Activated CD8-positive, alpha-beta T cell treated with anti-CD3 and anti-CD28 coated beads for 36 hours (primary cell): ENCODE results near the gene RUFY4. TPM values are rescaled to one million over a fixed set of nuclear protein-coding genes. Genes with fewer than 3 reads are reported as not detected.

Source experiments
- ATAC-seq: fragments of 200-7000 bp; cut with Tn5 transposase; one replicate; pipeline ENCODE4 v1.10.0; 2021; ENCODE audit warnings: mild to moderate bottlenecking, moderate library complexity
- CTCF ChIA-PET: fragments of 350-600 bp; sonication (Branson Sonifier 250); formaldehyde crosslinking; loops from one replicate; lab custom pipeline; 2021; ENCODE audit warnings: antibody characterized with exemption; lab: Charles Lee
- POLR2A ChIA-PET: fragments of 350-600 bp; sonication (Branson Sonifier 250); formaldehyde crosslinking; loops from one replicate; lab custom pipeline; 2021; ENCODE audit warnings: antibody characterized with exemption; lab: Charles Lee
- DNase-seq: peaks from one replicate; pipeline ENCODE4 v3.0.0-alpha.2; 2020
- H3K27ac Mint-ChIP-seq: one replicate; pipeline ENCODE4 v1.8.0; 2021; ENCODE audit warnings: mild to moderate bottlenecking, mixed read lengths
- H3K27me3 Mint-ChIP-seq: one replicate; pipeline ENCODE4 v1.8.0; 2021; ENCODE audit warnings: mixed read lengths
- H3K36me3 Mint-ChIP-seq: one replicate; pipeline ENCODE4 v1.8.0; 2021; ENCODE audit warnings: low read depth, mixed read lengths
- H3K4me1 Mint-ChIP-seq: one replicate; pipeline ENCODE4 v1.8.0; 2021; ENCODE audit warnings: low read depth, mixed read lengths
- H3K4me3 Mint-ChIP-seq: one replicate; pipeline ENCODE4 v1.8.0; 2021; ENCODE audit warnings: mild to moderate bottlenecking, moderate library complexity, mixed read lengths
- H3K9me3 Mint-ChIP-seq: one replicate; pipeline ENCODE4 v1.8.0; 2021; ENCODE audit warnings: mixed read lengths
- CTCF ChIP-seq: fragments of 200-600 bp; IDR thresholded peaks from one replicate; pipeline ENCODE4 v1.8.0; 2022; ENCODE audit warnings: antibody characterized with exemption, mild to moderate bottlenecking
- intact Hi-C: fragments of 100-400 bp; cut with micrococcal nuclease; formaldehyde crosslinking; loops from one replicate; pipeline ENCODE4 v1.10.0; 2022
- total RNA-seq, 2 experiments: library from RNA; stranded (reverse); gene quantifications; one replicate each; pipeline ENCODE4 v1.2.3, GENCODE V29; 2021

The RUFY4 gene
- total RNA-seq, 2 experiments from 2014 or later = 0.76 to 0.88 TPM

- no peak for TF ChIP-seq CTCF
- no peak for DNase-seq
- no peak overlapping the region for H3K27ac Mint-ChIP-seq
- peaks cover 8% of the 10 kb centered on the region for H3K4me1 Mint-ChIP-seq
- H3K27me3 Mint-ChIP-seq = peaks cover 10% of the 10 kb centered on the region
- ATAC-seq = no peak
- ChIA-PET POLR2A (interaction anchor here (0.6 kb wide), 2 partner anchors 121 to 411 kb away, joined by 3 read pairs; no protein-coding TSS in a partner anchor), CTCF (no interaction called here)
- H3K9me3 Mint-ChIP-seq = peaks cover 10% of the 10 kb centered on the region
- intact Hi-C loops = no loop called here
- H3K4me3 Mint-ChIP-seq = no peak overlapping the region
- H3K36me3 Mint-ChIP-seq = no peaks in the 10 kb centered on the region
Observed at GRCh38 chr2:218123986-218124385, 54.9 kb downstream of the RUFY4 start.

GRCh38 chr2:218125095-218125494 is 56.0 kb downstream of the RUFY4 start:
- peaks cover 8% of the 10 kb centered on the region for H3K4me1 Mint-ChIP-seq
- H3K27me3 Mint-ChIP-seq = peaks cover 10% of the 10 kb centered on the region
- intact Hi-C loops = no loop called here
- peaks cover 10% of the 10 kb centered on the region for H3K9me3 Mint-ChIP-seq
- no peak for ATAC-seq
- TF ChIP-seq CTCF = no peak
- no peak overlapping the region for H3K4me3 Mint-ChIP-seq
- CTCF ChIA-PET = no interaction called here
- DNase-seq = no peak
- H3K36me3 Mint-ChIP-seq = no peaks in the 10 kb centered on the region
- POLR2A ChIA-PET = no interaction called here
- no peak overlapping the region for H3K27ac Mint-ChIP-seq

DNA sequence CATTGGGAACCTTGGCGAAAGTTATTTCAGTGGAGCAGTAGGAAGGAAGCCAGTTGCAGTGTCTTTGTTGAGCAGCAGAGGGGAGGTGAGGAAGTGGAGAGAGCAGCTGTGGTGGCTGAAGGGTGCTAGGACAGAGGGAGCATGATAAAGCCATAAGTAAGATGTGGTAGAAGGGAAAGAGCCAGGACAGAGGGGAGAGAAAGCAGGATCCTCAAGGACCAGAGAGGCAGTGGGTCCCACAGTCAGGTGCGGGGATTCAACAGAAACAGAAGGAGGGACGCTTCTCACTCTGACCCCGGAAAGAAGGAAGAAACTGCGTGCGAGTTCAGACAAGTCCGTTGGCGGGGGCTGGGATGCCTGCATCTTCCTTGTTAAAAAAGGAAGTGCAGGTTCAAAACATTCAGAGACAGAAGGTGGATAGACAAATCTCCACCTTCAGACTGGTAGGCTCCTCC is 56.6 kb downstream of the RUFY4 start, which contains the start of gene CXCR2:
TSS of gene CXCR2 (plus strand) at position 403 of the 455 bp plus-strand sequence. CDS start 8,774 bp downstream, outside the sequence.
- intact Hi-C loops = no loop called here
- Mint-ChIP-seq H3K27ac (no peak within 1 kb of the TSS), H3K4me3 (no peak within 1 kb of the TSS), H3K4me1 (peaks cover 8% of the 10 kb centered on the region), H3K36me3 (no peaks in the 10 kb centered on the region), H3K27me3 (peaks cover 10% of the 10 kb centered on the region), H3K9me3 (peaks cover 10% of the 10 kb centered on the region)
- DNase-seq (peak; percentile 10), ATAC-seq (peak; percentile 56)
- ChIA-PET POLR2A (no interaction called here), CTCF (no interaction called here)
- TF ChIP-seq CTCF = no peak

GRCh38 chr2:218127929-218128455 is 58.9 kb downstream of the RUFY4 start:
- DNase-seq (no peak), ATAC-seq (no peak)
- Mint-ChIP-seq H3K27ac (no peak overlapping the region), H3K27me3 (peaks cover 10% of the 10 kb centered on the region), H3K9me3 (no peaks in the 10 kb centered on the region), H3K36me3 (no peaks in the 10 kb centered on the region), H3K4me3 (no peak overlapping the region), H3K4me1 (peaks cover 8% of the 10 kb centered on the region)
- ChIA-PET CTCF (no interaction called here), POLR2A (interaction anchor here (0.6 kb wide), 1 partner anchor 392 kb away, joined by 3 read pairs; no protein-coding TSS in a partner anchor)
- TF ChIP-seq CTCF = no peak
- intact Hi-C loops = no loop called here

DNA sequence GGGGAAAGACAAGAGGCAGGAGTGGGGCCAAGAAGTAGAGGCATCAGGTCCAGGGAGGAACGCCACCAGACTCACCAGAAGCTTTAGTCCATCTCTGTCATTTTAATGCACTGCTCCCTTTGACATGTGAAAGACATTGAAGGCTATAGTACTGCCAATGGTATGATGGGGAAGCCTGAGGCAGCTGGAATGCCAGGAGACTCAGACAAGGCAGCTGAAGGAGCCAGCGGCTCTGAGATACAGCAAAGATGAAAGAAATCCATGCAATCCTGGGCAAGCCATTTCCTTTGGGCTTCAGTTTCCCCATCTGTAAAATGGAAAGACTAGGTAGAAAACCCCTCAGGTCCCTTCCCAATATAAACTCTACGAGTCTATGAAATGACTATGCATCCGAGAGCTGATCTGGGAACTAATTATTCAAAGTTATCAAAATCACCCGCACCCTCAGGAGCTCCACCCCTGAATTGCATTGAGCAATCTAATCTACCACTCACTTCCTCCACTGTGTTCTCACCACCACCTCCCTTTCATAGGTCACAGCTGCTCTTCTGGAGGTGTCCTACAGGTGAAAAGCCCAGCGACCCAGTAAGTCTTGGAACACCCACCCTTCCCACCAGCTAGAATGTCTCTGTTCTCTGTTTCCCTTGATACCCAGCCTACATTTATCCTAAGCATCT is 59.9 kb downstream of the RUFY4 start:
- no peak overlapping the region for H3K27ac Mint-ChIP-seq
- POLR2A ChIA-PET = no interaction called here
- intact Hi-C loops = no loop called here

More for the DNA sequence above, 59.9 kb downstream of the RUFY4 start:
- no peak for TF ChIP-seq CTCF
- CTCF ChIA-PET = no interaction called here
- Mint-ChIP-seq H3K4me1 (peaks cover 8% of the 10 kb centered on the region), H3K9me3 (no peaks in the 10 kb centered on the region), H3K36me3 (no peaks in the 10 kb centered on the region), H3K4me3 (no peak overlapping the region), H3K27me3 (peaks cover 10% of the 10 kb centered on the region)
- ATAC-seq (no peak), DNase-seq (no peak)
